Smooth muscle cell (in vitro differentiated cells): ENCODE results near the gene GIPC3. TPM values are rescaled to one million over a fixed set of nuclear protein-coding genes. Genes with fewer than 3 reads are reported as not detected.

Experiments
- DNase-seq: peaks from one replicate; lab custom pipeline; 2025; ENCODE audit not compliant: unreplicated experiment; lab: John Stamatoyannopoulos, UW
- H2AFZ ChIP-seq: fragments of 200-600 bp; sonication (generic); 2 replicates; pipeline ENCODE4 v1.6.0; 2016; ENCODE audit warnings: antibody characterized with exemption, low read depth, mild to moderate bottlenecking
- H3F3A ChIP-seq: fragments of 200-600 bp; sonication (generic); 2 replicates; pipeline ENCODE4 v1.6.0; 2017; ENCODE audit warnings: antibody characterized with exemption, low read depth
- H3K27ac ChIP-seq: fragments of 200-600 bp; sonication (generic); 2 replicates; pipeline ENCODE4 v1.5.1; 2016; ENCODE audit warnings: low read depth, mild to moderate bottlenecking
- H3K27me3 ChIP-seq: fragments of 200-600 bp; sonication (generic); 2 replicates; pipeline ENCODE4 v1.6.1; 2016; ENCODE audit warnings: low read depth, mild to moderate bottlenecking
- H3K36me3 ChIP-seq: fragments of 200-600 bp; sonication (generic); 2 replicates; pipeline ENCODE4 v1.5.1; 2016; ENCODE audit warnings: low read depth
- H3K4me1 ChIP-seq: fragments of 200-600 bp; sonication (generic); 2 replicates; pipeline ENCODE4 v1.5.1; 2016; ENCODE audit warnings: low read depth
- H3K4me2 ChIP-seq: fragments of 200-600 bp; sonication (generic); 2 replicates; pipeline ENCODE4 v1.6.0; 2016; ENCODE audit warnings: mild to moderate bottlenecking
- H3K4me3 ChIP-seq: fragments of 200-600 bp; sonication (generic); 2 replicates; pipeline ENCODE4 v1.5.1; 2016; ENCODE audit warnings: mild to moderate bottlenecking
- H3K79me2 ChIP-seq: fragments of 200-600 bp; sonication (generic); 2 replicates; pipeline ENCODE4 v1.6.0; 2016; ENCODE audit warnings: low read depth, mild to moderate bottlenecking
- H3K9ac ChIP-seq: fragments of 200-600 bp; sonication (generic); 2 replicates; pipeline ENCODE4 v1.6.0; 2016; ENCODE audit warnings: low read depth
- H3K9me3 ChIP-seq: fragments of 200-600 bp; sonication (generic); replicated peaks from 2 replicates; pipeline ENCODE4 v1.5.1; 2016; ENCODE audit warnings: low read depth
- H4K20me1 ChIP-seq: fragments of 200-600 bp; sonication (generic); 2 replicates; pipeline ENCODE4 v1.6.0; 2016; ENCODE audit warnings: low read depth
- WGBS: methylation state at CpG from one replicate; pipeline ENCODE4 v1.1.7; 2016; ENCODE audit warnings: low lambda C conversion rate; 5-methylcytosine and 5-hydroxymethylcytosine counted together
- polyA plus RNA-seq: library from polyadenylated mRNA; unstranded; fragments of >200 nt; fragmentation: Nextera tagmentation; extraction: Ambion mirVana; gene quantifications from 2 replicates; pipeline ENCODE4 v1.2.1, GENCODE V29; 2016
- total RNA-seq: library from RNA; depleted of rRNA; stranded (reverse); fragments of >200 nt; gene quantifications from 2 replicates; pipeline ENCODE4 v1.2.3, GENCODE V29; 2014
- TF ChIP-seq, protein P1 (sequence below): fragments of 200-600 bp; sonication (generic); IDR thresholded peaks from 2 replicates; pipeline ENCODE4 v1.5.1; 2017; ENCODE audit warnings: borderline replicate concordance, mild to moderate bottlenecking, antibody characterized with exemption; ENCODE audit not compliant: insufficient read depth, poor library complexity, severe bottlenecking

The GIPC3 gene
- total and polyA plus RNA-seq, 2 experiments from 2014 or later: 0.13 to 0.96 TPM

DNA sequence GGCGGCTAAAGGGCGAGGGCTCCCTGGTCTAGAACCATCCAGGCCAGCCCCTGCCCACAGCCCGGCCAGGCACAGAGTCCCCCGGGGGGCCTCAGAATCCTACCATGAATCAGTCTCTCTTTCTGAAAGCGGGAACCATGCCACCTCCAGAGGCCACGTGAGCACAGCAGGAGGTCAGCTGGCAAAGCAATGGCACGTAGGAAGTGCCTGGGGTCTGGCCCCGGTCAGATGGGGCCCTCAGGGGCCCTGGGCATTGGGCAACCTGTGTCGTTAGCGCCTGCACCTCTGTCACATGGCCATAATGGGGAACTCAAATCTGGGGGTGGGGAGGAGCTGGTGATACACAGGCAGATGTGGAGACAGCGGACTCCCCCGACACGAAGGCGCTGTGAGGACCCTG, 36.7 kb upstream of the GIPC3 start:
- Histone ChIP-seq H3K79me2 (no peaks in the 10 kb centered on the region), H3K27me3 (no peaks in the 10 kb centered on the region), H3K36me3 (no peaks in the 10 kb centered on the region), H3F3A (no peaks in the 10 kb centered on the region), H3K4me3 (no peak overlapping the region), H3K27ac (no peak overlapping the region), H3K4me1 (no peaks in the 10 kb centered on the region), H2AFZ (no peak overlapping the region), H4K20me1 (peaks cover 45% of the 10 kb centered on the region), H3K9me3 (no peaks in the 10 kb centered on the region), H3K4me2 (no peak overlapping the region), H3K9ac (no peak overlapping the region)
- TF ChIP-seq, protein P1, sequence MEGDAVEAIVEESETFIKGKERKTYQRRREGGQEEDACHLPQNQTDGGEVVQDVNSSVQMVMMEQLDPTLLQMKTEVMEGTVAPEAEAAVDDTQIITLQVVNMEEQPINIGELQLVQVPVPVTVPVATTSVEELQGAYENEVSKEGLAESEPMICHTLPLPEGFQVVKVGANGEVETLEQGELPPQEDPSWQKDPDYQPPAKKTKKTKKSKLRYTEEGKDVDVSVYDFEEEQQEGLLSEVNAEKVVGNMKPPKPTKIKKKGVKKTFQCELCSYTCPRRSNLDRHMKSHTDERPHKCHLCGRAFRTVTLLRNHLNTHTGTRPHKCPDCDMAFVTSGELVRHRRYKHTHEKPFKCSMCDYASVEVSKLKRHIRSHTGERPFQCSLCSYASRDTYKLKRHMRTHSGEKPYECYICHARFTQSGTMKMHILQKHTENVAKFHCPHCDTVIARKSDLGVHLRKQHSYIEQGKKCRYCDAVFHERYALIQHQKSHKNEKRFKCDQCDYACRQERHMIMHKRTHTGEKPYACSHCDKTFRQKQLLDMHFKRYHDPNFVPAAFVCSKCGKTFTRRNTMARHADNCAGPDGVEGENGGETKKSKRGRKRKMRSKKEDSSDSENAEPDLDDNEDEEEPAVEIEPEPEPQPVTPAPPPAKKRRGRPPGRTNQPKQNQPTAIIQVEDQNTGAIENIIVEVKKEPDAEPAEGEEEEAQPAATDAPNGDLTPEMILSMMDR: no peak
- no peak for DNase-seq
- WGBS: 96% methylated on average over 14 of the region's 14 CpGs

DNA sequence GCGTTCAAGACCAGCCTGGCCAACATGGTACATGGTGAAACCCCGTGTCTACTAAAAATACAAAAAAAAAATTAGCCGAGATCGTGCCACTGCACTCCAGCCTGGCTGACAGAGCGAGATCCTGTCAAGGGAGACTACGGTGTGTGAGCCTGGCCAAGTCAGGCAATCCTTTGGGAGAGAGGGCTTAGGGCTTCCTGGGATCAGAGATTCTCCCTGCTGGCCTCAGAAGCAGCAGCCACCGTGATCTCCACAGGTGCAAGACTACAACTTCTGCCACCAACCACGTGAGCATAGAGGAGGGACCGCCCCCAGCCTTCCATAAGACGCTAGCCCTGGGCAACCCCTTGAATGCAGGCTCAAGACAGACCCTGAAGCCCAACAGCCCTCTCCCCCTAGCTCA, 35.5 kb upstream of the GIPC3 start:
- Histone ChIP-seq H3K4me1 (no peaks in the 10 kb centered on the region), H4K20me1 (peaks cover 49% of the 10 kb centered on the region), H3K27me3 (no peaks in the 10 kb centered on the region), H3K9ac (no peak overlapping the region), H3K4me3 (no peak overlapping the region), H3K4me2 (no peak overlapping the region), H2AFZ (no peak overlapping the region), H3K79me2 (peaks cover 11% of the 10 kb centered on the region), H3K9me3 (no peaks in the 10 kb centered on the region), H3F3A (no peaks in the 10 kb centered on the region), H3K27ac (no peak overlapping the region), H3K36me3 (no peaks in the 10 kb centered on the region)
- TF ChIP-seq, protein P1: no peak
- WGBS: 97% methylated on average over 10 of the region's 10 CpGs
- no peak for DNase-seq

DNA sequence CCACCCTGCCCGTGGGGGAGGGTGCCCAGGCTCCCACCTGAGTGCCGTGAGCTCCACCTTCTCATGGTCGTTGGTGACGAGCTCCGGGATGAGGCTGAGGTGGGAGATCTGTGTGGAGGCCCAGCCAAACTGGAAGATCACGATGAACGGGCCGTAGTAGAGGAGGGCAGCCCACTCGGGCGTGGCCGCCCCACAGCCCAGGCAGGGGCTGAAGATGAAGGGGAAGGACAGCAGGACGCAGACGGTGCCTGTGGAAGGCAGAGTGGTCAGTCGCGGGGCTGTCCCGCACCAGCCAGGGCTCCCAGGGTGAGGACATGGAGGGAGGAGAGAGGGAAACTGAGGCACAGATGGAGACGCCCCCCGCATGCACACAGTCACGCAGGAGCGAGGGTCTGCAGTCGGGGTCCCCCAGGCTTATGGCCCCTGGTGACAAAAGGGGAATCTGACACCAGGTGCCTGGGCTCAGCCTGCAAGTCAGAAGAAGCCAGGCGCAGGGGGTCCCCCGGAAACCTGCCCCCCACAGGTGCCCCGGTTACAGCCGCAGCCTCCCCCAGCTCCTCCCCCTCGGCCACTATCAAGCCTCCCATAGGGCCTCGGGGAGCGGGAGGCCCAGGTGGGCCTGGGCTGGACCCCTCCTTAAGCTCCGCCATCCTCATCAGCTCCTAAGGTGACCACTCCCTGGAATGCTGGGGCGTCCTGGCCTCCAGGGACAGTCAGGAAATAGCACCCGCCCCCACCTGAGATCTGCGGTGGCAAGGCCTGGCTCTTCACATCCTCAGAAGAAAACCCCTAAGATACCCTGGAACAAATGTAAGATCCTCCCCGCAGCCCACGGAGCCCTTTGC, 34.1 kb upstream of the GIPC3 start:
- 97% methylated on average over 34 of the region's 34 CpGs for WGBS
- Histone ChIP-seq H3K4me1 (no peaks in the 10 kb centered on the region), H3K9me3 (no peaks in the 10 kb centered on the region), H3K27me3 (no peaks in the 10 kb centered on the region), H3F3A (no peaks in the 10 kb centered on the region), H3K27ac (no peak overlapping the region), H3K4me3 (no peak overlapping the region), H4K20me1 (peaks cover 49% of the 10 kb centered on the region), H3K36me3 (no peaks in the 10 kb centered on the region), H3K79me2 (peaks cover 25% of the 10 kb centered on the region), H3K4me2 (no peak overlapping the region), H3K9ac (no peak overlapping the region), H2AFZ (no peak overlapping the region)
- TF ChIP-seq, protein P1: no peak
- no peak for DNase-seq

DNA sequence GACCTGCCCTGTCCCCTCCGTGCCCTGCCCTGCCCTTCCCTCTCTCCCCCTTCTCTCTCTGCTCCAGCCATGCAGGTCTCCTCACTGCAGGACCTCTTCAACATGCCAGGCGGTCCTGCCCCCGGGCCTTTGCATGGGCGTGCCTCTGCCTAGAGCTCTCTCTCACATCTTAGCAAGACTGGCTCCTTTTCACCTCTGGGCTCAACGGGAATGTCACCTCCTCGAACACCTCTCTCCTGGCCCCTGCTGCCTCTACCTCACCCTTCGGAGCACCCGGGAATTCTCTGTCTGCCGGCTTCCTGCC, 33.5 kb upstream of the GIPC3 start:
- no peaks in the 10 kb centered on the region for H3K4me1 ChIP-seq
- TF ChIP-seq, protein P1: no peak
- H4K20me1 ChIP-seq: peaks cover 51% of the 10 kb centered on the region
- no peak for DNase-seq
- H3K27me3 ChIP-seq: no peaks in the 10 kb centered on the region
- H3K27ac ChIP-seq: no peak overlapping the region
- peaks cover 31% of the 10 kb centered on the region for H3K79me2 ChIP-seq
- H2AFZ ChIP-seq: no peak overlapping the region
- no peaks in the 10 kb centered on the region for H3F3A ChIP-seq
- no peak overlapping the region for H3K9ac ChIP-seq
- H3K9me3 ChIP-seq: no peaks in the 10 kb centered on the region
- no peaks in the 10 kb centered on the region for H3K36me3 ChIP-seq
- H3K4me2 ChIP-seq: no peak overlapping the region
- WGBS: 96% methylated on average over 9 of the region's 9 CpGs
- H3K4me3 ChIP-seq: no peak overlapping the region
